Nephron progenitor cell (in vitro differentiated cells): ENCODE results near the gene NALCN.
A peak's percentile ranks its signal among the peaks of the same experiment; 100 is the strongest.

Experiments used
- DNase-seq: peaks from one replicate; pipeline ENCODE4 v3.0.0; 2021
- H3K27ac Mint-ChIP-seq: 2 replicates; pipeline ENCODE4 v1.8.0; 2021; ENCODE audit warnings: mild to moderate bottlenecking, moderate library complexity, mixed read lengths
- H3K27me3 Mint-ChIP-seq: 2 replicates; pipeline ENCODE4 v1.8.0; 2021; ENCODE audit warnings: mild to moderate bottlenecking, low read depth, mixed read lengths; ENCODE audit not compliant: poor library complexity
- H3K36me3 Mint-ChIP-seq: 2 replicates; pipeline ENCODE4 v1.8.0; 2021; ENCODE audit warnings: low read depth, mixed read lengths
- H3K4me1 Mint-ChIP-seq: 2 replicates; pipeline ENCODE4 v1.8.0; 2021; ENCODE audit warnings: mixed read lengths
- H3K4me3 Mint-ChIP-seq: 2 replicates; pipeline ENCODE4 v1.8.0; 2021; ENCODE audit warnings: mild to moderate bottlenecking, moderate library complexity, mixed read lengths
- H3K9me3 Mint-ChIP-seq: 2 replicates; pipeline ENCODE4 v1.8.0; 2021; ENCODE audit warnings: mild to moderate bottlenecking, moderate library complexity, mixed read lengths
- CTCF ChIP-seq: fragments of 200-600 bp; sonication (generic); IDR thresholded peaks from 2 replicates; pipeline ENCODE4 v1.5.0; 2021; ENCODE audit warnings: antibody characterized with exemption

Gene NALCN

GRCh38 chr13:101397742-101398141 lies 18.6 kb downstream of the NALCN start:
- H3K4me1 Mint-ChIP-seq = peaks cover 5% of the 10 kb centered on the region
- no peak overlapping the region for H3K4me3 Mint-ChIP-seq
- no peaks in the 10 kb centered on the region for H3K36me3 Mint-ChIP-seq
- DNase-seq = peak; percentile 6
- H3K27me3 Mint-ChIP-seq = peaks cover 11% of the 10 kb centered on the region
- no peak overlapping the region for H3K27ac Mint-ChIP-seq
- no peak for TF ChIP-seq CTCF
- H3K9me3 Mint-ChIP-seq = no peaks in the 10 kb centered on the region

- Mint-ChIP-seq H3K9me3 (no peaks in the 10 kb centered on the region), H3K36me3 (no peaks in the 10 kb centered on the region), H3K27ac (no peak overlapping the region), H3K27me3 (peaks cover 2% of the 10 kb centered on the region), H3K4me1 (peaks cover 14% of the 10 kb centered on the region), H3K4me3 (no peak overlapping the region)
- no peak for DNase-seq
- no peak for TF ChIP-seq CTCF
Observed at GRCh38 chr13:101394605-101395004, 21.7 kb downstream of the NALCN start.

GRCh38 chr13:101393140-101393539 lies 23.2 kb downstream of the NALCN start:
- no peak overlapping the region for H3K27ac Mint-ChIP-seq
- no peaks in the 10 kb centered on the region for H3K27me3 Mint-ChIP-seq
- TF ChIP-seq CTCF = no peak

GRCh38 chr13:101390461-101390860 lies 25.8 kb downstream of the NALCN start:
- Mint-ChIP-seq H3K4me3 (no peak overlapping the region), H3K27me3 (no peaks in the 10 kb centered on the region), H3K9me3 (no peaks in the 10 kb centered on the region), H3K27ac (no peak overlapping the region), H3K36me3 (no peaks in the 10 kb centered on the region), H3K4me1 (peaks cover 9% of the 10 kb centered on the region)
- no peak for TF ChIP-seq CTCF
- DNase-seq = no peak

More at GRCh38 chr13:101393140-101393539, 23.2 kb downstream of the NALCN start:
- Mint-ChIP-seq H3K4me3 (no peak overlapping the region), H3K9me3 (no peaks in the 10 kb centered on the region), H3K4me1 (peaks cover 14% of the 10 kb centered on the region), H3K36me3 (no peaks in the 10 kb centered on the region)
- no peak for DNase-seq

GRCh38 chr13:101384929-101385328 lies 31.4 kb downstream of the NALCN start:
- no peak overlapping the region for H3K4me3 Mint-ChIP-seq
- no peaks in the 10 kb centered on the region for H3K36me3 Mint-ChIP-seq
- H3K27me3 Mint-ChIP-seq = peaks cover 3% of the 10 kb centered on the region
- no peak for DNase-seq
- H3K4me1 Mint-ChIP-seq = peaks cover under 1% of the 10 kb centered on the region
- no peak overlapping the region for H3K27ac Mint-ChIP-seq
- no peak for TF ChIP-seq CTCF
- H3K9me3 Mint-ChIP-seq = no peaks in the 10 kb centered on the region

- H3K4me3 Mint-ChIP-seq = no peak overlapping the region
- no peak for TF ChIP-seq CTCF
- no peak overlapping the region for H3K27ac Mint-ChIP-seq
- H3K36me3 Mint-ChIP-seq = no peaks in the 10 kb centered on the region
- no peaks in the 10 kb centered on the region for H3K9me3 Mint-ChIP-seq
- H3K4me1 Mint-ChIP-seq = no peaks in the 10 kb centered on the region
- DNase-seq = no peak
- H3K27me3 Mint-ChIP-seq = peaks cover 3% of the 10 kb centered on the region
Observed at GRCh38 chr13:101383595-101383994, 32.7 kb downstream of the NALCN start.
